Fibroblast of mammary gland (primary cell): ENCODE results near the gene CC2D2A.

Experiments
- DNase-seq: peaks from one replicate; pipeline ENCODE4 v3.0.0-alpha.2; 2010; ENCODE audit warnings: low read depth
- H3K4me3 ChIP-seq: 2 replicates; pipeline ENCODE4 v1.5.1; 2011; ENCODE audit warnings: low read depth, mild to moderate bottlenecking, low read length, moderate library complexity; ENCODE audit not compliant: control insufficient read depth
- TF ChIP-seq, protein P1 (sequence below): conservative IDR thresholded peaks from 2 replicates; pipeline ENCODE4 v1.5.1; 2011; ENCODE audit warnings: low read depth, low read length, inconsistent platforms; ENCODE audit not compliant: control insufficient read depth, insufficient read depth

The CC2D2A gene

DNA sequence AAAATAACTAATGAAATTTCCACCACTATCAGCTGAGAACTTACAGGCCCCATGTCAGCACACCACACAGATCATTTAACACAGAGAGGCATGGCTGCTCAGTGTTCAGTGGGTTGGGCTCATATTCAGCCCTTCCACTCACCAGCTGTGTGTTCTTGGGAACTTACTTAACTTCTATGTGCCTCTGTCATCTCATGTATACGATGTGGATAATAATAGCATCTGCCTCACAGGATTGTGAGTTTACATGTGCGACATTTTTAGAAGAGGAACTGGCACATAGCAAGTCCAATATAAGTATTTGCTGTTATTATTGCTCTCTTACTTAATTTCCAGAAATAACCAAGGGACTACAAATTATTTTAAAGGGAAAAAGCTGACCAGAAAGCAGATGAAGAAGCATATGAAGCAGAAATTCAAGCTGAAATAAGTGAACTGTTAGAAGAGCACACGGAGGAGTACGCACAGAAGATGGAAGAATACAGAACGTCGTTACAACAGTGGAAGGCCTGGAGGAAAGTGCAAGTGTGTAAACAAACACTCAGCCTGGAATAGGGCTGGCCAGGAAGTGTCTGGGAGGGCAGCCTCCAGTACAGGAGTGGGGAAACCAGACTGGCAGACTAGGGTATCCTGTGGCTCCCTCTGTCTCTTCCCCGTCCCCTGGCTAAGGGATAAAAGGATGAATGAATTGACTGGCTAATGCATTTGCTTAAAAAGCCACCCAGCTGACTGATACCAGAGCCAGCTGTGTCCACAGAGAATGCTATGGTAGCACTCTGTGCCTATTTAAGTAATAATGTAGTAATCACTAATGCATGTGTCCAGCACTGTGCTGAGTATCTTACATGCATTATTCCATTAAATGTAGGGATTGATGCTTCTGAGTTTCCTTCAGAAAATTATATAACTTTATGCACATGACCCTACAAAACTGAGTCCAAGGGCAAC is 67.1 kb downstream of the CC2D2A start:
- TF ChIP-seq, protein P1, sequence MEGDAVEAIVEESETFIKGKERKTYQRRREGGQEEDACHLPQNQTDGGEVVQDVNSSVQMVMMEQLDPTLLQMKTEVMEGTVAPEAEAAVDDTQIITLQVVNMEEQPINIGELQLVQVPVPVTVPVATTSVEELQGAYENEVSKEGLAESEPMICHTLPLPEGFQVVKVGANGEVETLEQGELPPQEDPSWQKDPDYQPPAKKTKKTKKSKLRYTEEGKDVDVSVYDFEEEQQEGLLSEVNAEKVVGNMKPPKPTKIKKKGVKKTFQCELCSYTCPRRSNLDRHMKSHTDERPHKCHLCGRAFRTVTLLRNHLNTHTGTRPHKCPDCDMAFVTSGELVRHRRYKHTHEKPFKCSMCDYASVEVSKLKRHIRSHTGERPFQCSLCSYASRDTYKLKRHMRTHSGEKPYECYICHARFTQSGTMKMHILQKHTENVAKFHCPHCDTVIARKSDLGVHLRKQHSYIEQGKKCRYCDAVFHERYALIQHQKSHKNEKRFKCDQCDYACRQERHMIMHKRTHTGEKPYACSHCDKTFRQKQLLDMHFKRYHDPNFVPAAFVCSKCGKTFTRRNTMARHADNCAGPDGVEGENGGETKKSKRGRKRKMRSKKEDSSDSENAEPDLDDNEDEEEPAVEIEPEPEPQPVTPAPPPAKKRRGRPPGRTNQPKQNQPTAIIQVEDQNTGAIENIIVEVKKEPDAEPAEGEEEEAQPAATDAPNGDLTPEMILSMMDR = no peak
- no peak for DNase-seq
- no peak overlapping the region for H3K4me3 ChIP-seq

DNA sequence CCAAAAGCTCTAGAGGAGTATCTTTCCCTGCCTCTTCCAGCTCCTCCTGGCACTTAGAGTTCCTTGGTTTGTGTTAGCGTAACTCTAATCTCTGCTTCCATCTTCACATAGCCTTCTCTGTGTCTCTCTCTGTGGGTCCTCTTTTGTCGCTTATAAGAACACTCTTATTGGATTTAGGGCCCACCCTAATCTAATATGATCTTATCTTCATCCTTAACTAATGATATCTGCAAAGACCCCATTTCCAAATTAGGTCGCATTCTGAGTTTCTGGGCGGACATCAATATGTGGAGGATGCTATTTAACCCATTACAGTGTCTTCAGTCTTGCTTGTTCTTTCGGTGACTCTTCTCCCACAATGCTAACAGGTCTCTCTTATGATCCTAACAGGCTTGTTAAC is 72.3 kb downstream of the CC2D2A start:
- no peak overlapping the region for H3K4me3 ChIP-seq
- TF ChIP-seq, protein P1 = no peak
- DNase-seq = no peak

DNA sequence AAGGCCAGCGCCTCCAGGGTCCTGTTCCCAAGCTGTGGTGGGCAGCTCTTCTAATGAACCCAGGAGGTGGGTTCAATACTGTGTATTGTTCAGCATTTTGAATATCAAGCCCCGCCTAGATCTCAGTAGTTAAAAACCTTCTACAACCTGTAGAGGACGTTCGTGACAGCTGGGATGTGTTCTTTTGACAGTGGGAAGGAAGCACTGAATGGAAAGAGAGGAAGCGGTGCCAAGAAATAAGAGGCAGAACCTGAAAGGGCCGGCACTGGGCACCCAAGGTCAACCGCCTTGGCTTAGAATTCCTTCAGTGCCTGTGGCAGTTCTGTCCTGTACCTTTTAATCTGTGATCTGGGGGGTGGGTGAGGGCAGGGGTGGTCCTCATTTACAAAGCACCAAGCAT is 73.1 kb downstream of the CC2D2A start:
- no peak for DNase-seq
- H3K4me3 ChIP-seq = no peak overlapping the region
- TF ChIP-seq, protein P1 = no peak

DNA sequence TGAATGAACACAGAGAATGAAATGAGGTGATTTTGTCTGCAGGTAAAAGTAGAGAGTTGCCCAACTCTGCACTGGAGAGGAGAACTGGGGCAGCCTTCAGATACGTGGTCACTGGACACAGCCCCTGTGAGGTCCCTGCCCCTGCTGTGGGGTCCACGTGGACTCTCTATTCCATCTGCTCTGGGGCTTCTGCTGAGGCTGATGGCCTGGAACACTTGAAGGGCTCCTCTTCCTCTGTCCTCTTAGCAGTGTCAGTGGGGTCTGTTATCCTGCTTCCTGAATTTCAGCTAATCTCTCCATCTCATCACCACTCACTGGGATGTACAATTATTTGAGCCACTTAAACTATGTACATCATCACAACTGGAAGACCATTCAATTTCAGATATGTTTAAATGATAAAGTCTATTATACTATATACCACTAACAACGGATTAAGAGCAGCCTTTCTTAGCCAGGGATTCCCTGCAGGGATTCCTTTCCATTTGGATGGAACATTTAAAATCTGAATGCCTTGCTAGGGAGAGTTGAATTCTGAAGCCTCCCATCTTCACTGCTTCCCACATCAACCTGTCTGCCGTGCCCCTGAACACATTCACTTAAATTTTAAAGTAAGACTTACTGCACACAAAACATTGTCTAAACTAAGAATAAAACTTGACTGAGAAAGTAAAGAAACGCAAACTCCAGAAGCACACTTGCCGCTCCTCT is 74.0 kb downstream of the CC2D2A start:
- no peak overlapping the region for H3K4me3 ChIP-seq
- TF ChIP-seq, protein P1 = no peak
- no peak for DNase-seq

DNA sequence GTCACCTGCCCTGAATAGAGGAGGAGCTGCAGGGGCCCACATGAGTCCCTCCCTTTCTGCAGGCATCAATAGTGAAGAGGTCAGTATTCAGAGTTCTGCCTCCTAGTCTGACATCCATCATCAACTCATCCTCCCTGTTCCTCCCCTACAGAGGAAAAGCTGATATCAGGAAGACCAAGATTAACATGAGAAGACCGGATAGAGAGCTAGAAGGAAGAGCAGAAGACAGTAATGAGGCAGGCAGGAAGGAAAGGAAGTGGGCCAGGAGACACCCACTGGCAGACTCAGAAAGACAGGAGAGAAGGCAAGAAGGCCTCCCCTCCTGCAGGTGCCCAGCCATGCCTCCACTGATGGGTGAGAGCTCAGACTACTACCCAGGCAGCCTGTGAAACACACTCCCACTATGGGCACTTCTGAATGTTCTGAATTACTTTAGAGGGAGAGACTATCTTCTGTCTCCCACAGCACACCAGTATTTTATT is 74.6 kb downstream of the CC2D2A start:
- H3K4me3 ChIP-seq = no peak overlapping the region
- DNase-seq = no peak
- TF ChIP-seq, protein P1 = no peak

DNA sequence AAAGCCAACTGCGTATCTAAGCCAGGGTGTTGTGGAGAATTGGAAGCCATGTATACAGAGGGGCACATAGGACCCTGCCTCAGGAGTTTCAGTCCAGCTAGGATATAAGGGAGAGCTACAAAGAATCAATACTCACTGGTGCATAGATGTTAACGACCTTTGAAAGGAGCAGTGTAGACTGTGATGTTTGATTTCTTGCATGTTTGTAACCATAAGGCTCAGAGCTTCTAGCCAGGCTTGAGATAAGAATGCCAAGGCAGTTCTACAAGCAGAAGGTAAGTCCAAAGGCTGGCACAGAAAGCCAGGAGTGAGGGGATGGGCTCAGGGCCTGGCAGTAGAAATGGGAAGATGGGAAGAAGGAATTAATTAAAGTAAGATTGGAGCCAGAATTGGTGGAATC is 75.7 kb downstream of the CC2D2A start:
- no peak for DNase-seq
- no peak overlapping the region for H3K4me3 ChIP-seq
- TF ChIP-seq, protein P1 = no peak
